ENCODE measurements around the gene UFD1. TPM values are rescaled to one million over a fixed set of nuclear protein-coding genes. Genes with fewer than 3 reads are reported as not detected.

Gene UFD1
- total RNA-seq, 2 donors from 2014 or later, result 45.7 to 73.6 TPM

- TF ChIP-seq, protein P1, sequence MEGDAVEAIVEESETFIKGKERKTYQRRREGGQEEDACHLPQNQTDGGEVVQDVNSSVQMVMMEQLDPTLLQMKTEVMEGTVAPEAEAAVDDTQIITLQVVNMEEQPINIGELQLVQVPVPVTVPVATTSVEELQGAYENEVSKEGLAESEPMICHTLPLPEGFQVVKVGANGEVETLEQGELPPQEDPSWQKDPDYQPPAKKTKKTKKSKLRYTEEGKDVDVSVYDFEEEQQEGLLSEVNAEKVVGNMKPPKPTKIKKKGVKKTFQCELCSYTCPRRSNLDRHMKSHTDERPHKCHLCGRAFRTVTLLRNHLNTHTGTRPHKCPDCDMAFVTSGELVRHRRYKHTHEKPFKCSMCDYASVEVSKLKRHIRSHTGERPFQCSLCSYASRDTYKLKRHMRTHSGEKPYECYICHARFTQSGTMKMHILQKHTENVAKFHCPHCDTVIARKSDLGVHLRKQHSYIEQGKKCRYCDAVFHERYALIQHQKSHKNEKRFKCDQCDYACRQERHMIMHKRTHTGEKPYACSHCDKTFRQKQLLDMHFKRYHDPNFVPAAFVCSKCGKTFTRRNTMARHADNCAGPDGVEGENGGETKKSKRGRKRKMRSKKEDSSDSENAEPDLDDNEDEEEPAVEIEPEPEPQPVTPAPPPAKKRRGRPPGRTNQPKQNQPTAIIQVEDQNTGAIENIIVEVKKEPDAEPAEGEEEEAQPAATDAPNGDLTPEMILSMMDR (IDR thresholded peaks at IDR 0.05), result no peak
- Histone ChIP-seq H3K36me3 (peaks cover 32% of the 10 kb centered on the region), H3K27ac (no peak overlapping the region), H3K9me3 (no peaks in the 10 kb centered on the region), H3K27me3 (no peaks in the 10 kb centered on the region), H3K4me3 (no peak overlapping the region), H3K9ac (ENCODE audit: low read depth in 2 of 2, low read length in 2 of 2) (no peak overlapping the region), H3K4me1 (no peaks in the 10 kb centered on the region)
- DNase-seq, result no peak
- intact Hi-C loops (cut with DNase I), result no loop called here
Observed at GRCh38 chr22:19466126-19466716, 12.8 kb downstream of the UFD1 start.

DNA sequence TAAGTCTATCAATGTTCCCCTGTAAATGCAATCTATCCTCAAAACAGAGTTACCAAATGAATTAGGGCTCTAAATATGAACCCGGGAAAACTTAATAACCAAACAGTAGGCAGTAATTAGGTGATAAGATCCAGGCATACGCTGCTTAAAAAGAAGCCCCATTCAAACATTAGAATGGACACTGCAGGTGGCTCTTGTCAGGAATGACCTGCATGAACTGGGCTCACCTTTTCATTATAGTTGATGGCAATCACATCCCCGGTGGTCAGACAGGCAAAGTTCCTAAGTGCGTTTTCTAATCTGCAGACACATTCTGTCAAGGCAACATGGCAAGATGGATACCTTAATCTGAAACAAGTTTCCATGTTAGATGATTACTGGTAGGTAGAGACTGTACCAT lies 14.0 kb downstream of the UFD1 start:
- TF ChIP-seq, protein P1 (IDR thresholded peaks at IDR 0.05), result no peak
- intact Hi-C loops (cut with DNase I), result no loop called here
- no peak for DNase-seq
- Histone ChIP-seq H3K27ac (no peak overlapping the region), H3K9me3 (no peaks in the 10 kb centered on the region), H3K27me3 (no peaks in the 10 kb centered on the region), H3K4me3 (no peak overlapping the region), H3K4me1 (no peaks in the 10 kb centered on the region), H3K9ac (ENCODE audit: low read depth in 2 of 2, low read length in 2 of 2) (no peak overlapping the region), H3K36me3 (peaks cover 28% of the 10 kb centered on the region)

DNA sequence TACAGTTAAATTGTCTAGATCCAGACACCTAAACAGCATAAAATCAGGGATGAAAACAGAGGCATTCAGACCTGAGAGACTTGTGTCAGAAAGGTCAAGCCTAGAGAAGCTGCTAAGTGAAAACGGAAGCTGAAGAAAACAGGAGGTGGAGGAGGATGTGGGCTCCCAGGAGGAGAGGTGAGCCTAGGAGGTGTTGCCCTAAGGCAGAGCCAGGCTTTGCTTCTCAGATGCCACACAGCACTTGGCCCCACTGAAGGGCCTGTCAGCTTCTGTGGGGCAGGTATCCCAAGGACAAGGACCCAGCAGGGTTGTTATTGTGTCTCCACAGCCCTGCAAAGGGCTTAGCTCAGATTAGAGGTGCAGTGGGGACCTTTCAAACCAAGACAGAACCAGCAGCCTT lies 14.4 kb downstream of the UFD1 start:
- TF ChIP-seq, protein P1 (IDR thresholded peaks at IDR 0.05), result no peak
- Histone ChIP-seq H3K4me1 (no peaks in the 10 kb centered on the region), H3K36me3 (peaks cover 24% of the 10 kb centered on the region), H3K4me3 (no peak overlapping the region), H3K9me3 (no peaks in the 10 kb centered on the region), H3K9ac (ENCODE audit: low read depth in 2 of 2, low read length in 2 of 2) (no peak overlapping the region), H3K27ac (no peak overlapping the region), H3K27me3 (no peaks in the 10 kb centered on the region)
- no peak for DNase-seq
- intact Hi-C loops (cut with DNase I), result no loop called here

GRCh38 chr22:19463491-19464469 lies 15.2 kb downstream of the UFD1 start:
- TF ChIP-seq, protein P1 (IDR thresholded peaks at IDR 0.05), result no peak
- Histone ChIP-seq H3K27me3 (no peaks in the 10 kb centered on the region), H3K4me3 (no peak overlapping the region), H3K4me1 (no peaks in the 10 kb centered on the region), H3K27ac (no peak overlapping the region), H3K36me3 (peaks cover 22% of the 10 kb centered on the region), H3K9ac (ENCODE audit: low read depth in 2 of 2, low read length in 2 of 2) (no peak overlapping the region), H3K9me3 (no peaks in the 10 kb centered on the region)
- no peak for DNase-seq
- intact Hi-C loops (cut with DNase I), result no loop called here

- Histone ChIP-seq H3K4me3 (no peak overlapping the region), H3K9me3 (no peaks in the 10 kb centered on the region), H3K4me1 (no peaks in the 10 kb centered on the region), H3K27ac (no peak overlapping the region), H3K27me3 (no peaks in the 10 kb centered on the region), H3K36me3 (peaks cover 22% of the 10 kb centered on the region), H3K9ac (ENCODE audit: low read depth in 2 of 2, low read length in 2 of 2) (no peak overlapping the region)
- intact Hi-C loops (cut with DNase I), result no loop called here
- TF ChIP-seq, protein P1 (IDR thresholded peaks at IDR 0.05), result no peak
- no peak for DNase-seq
Observed at GRCh38 chr22:19463008-19463407, 16.0 kb downstream of the UFD1 start.

Data from colonic mucosa (tissue), 4 donors.